Stimulated activated CD4-positive, alpha-beta T cell treated with anti-CD3 and anti-CD28 coated beads, TNF-alpha, amount 100 ng/mL, for 24 hours (primary cell): Measurements from ENCODE around the gene CERK.
A peak's percentile ranks its signal among the peaks of the same experiment; 100 is the strongest.

Experiments used
- DNase-seq, 3 experiments: peaks; one replicate each; pipeline ENCODE4 v3.0.0-alpha.2; 2020; ENCODE audit warnings: low read depth in 3 of 3

CERK gene

DNA sequence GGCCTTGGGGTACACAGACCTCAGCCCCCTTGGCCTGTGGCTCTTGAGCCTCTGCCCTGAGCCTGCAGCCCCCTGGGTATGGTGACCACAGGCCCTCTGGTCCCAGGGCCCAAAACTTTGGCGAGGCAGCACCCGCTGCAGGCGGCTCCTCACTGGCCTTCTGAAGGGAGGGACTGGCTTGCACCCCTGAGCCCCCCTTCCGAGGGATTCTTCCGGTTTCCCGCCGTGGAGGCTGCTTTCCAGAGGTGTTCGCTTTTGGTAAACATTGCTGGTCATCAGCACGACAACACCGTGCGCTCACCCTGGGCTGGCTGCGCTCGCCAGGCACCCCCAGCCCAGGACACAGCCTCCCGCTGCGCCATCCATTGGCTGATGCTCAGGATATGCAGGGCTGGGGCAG is 75.8 kb downstream of the CERK start:
- no peak for DNase-seq

DNA sequence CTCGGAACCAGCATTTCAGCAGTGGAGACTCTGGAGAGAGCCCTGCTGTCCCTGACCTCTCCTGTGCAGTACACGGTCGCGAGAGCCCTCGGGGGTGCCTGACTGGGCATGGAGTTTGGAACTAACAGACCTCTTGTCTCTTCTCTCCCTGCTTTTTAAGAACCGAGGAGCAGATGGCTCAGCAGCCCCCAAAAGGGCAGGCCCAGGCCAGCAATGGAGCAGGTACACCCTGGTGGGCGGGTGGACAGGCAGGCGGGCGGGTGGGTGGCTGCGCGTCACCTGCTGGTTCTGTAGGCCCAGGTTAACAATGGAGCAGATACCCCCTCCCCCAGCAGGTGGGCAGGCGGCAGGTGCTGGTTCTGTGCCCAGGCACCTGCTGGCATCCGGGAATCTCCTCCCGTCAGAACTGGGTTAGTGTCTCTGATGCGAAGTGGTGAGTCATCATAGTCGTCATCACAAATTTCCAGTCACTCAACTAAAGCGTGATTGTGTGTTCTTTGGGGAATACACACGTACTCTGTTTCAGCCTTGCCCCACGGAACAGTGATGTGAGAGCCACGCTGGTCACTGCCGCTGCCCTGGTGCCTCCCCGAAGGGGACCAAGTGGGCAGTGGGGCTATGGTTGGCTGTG is 76.7 kb downstream of the CERK start:
- peak in 2 of 3 experiments; percentile 37 to 43 for DNase-seq

- DNase-seq = no peak
Measured at GRCh38 chr22:46660604-46661201, 77.3 kb downstream of the CERK start.

DNA sequence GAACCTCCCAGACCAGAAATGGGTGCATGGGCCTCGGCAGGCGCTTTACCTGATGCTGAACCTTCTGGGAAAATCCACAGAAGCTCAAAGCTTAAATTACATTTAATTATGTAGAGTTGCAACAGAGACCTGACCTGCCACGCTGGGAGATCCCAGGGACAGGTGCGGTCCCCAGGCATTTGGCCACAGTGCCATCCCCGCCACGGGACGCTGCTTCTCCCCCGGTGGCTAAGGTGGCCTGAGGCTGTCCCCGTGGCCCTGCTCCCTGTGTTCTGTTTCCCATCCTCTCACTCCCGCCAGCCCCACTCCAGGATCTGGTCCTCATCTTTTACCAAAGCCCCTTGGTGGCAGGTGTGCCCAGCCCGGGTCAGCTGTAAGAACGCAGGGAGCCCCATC is 78.3 kb downstream of the CERK start:
- no peak for DNase-seq

DNA sequence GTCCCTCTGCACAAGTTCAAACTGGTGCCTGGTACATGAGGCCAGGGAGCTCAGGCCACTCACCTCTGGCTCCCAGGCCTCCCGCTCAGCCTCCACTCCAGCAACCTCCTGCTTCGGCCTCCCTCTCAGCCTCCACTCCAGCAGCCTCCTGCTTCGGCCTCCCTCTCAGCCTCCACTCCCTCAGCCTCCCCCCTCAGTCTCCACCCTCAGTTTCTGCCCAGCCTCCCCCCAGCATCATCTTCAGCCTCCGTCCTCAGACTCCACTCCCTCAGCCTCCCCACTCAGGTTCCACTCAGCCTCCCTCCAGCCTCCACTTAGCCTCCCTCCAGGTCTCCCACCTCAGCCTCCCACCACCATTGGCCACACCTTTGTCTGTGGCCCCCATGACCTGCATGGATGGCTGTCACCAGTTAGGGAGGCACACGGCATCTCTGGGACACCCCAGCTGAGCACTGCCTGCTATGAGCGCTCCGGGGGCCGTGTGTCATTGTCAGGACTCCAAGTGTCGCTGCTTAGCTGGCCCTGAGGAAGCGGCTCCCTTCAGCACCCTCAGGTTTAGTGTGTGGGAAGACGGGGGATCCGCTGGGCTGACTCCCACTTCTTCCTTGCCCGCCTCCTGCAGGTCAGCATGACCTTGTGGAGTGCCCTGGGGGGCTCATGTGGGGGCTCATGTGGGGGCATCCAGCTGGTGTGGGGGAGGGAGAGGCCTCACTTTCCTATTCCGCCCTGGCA is 78.8 kb downstream of the CERK start:
- DNase-seq = no peak

DNA sequence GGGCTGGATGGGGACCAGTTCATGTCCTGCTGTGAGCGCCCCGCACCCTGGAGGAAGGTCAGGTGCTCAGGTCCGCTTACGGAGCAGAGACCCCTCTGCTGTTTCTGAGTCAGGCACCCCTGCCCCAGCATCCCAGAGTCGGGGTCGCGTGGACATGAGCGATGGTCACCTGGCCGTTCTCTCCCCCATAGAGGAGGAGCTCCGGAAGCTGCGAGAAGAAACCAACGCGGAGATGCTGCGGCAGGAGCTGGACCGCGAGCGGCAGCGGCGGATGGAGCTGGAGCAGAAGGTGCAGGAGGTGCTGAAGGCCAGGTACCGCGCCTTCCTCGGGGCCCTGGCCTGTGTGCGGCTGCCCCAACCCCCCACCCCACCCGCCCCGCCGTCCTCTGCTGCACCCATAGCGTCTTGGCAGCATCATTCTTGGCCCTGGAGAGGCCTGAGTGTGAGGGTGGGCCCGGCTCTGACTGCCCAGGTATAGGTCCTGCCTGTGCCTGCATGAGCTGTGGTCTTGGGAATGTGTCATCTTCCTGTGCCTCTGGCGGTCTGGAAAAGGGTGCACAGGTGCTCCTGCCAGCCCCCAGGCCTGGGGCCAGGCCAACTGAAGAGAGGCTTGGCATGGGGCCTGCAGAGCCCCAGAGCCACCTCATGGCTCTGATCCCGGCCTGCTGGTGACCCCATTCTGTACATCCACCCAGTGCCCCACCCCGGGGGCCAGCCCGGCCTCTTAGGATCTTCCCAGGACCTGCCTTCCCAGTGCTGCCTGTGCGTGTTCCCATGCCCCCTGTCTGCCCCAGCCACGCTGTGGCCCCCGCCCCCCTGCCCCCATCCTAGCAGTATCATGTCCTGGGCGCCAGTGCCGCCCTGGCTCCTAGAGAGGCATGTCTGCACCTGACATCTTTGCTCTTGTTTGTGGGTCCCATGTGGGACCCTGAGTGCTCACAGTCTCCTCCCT is 79.8 kb downstream of the CERK start:
- no peak for DNase-seq

- no peak for DNase-seq
Measured at GRCh38 chr22:46657655-46657953, 80.4 kb downstream of the CERK start.

- DNase-seq = no peak
Measured at GRCh38 chr22:46656856-46657654, 81.0 kb downstream of the CERK start.

GRCh38 chr22:46655861-46656608 is 82.0 kb downstream of the CERK start:
- no peak for DNase-seq

GRCh38 chr22:46654927-46655595 is 83.0 kb downstream of the CERK start:
- DNase-seq = no peak

DNA sequence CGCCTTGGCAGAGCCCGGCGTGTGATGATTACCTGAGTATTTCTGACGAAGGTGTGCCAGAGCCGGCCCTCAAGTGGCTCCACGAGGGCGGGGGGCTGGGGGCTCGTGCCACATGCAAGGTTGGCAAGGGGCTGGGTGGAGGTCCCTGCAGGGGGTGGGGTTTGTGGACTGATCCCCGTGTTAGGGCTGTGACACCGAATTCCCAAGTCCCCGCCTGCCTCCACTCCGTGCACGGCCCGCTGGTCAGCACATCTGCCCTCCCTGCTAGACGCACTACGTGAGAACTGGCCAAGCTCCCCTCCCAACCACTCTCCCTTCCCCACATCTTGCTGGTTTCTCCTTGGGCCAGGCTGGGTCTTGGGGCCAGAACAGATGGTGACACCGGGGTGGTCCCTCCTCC is 83.6 kb downstream of the CERK start:
- DNase-seq = no peak

GRCh38 chr22:46653596-46653995 is 84.5 kb downstream of the CERK start:
- peak in 1 of 3 experiments; percentile 55 for DNase-seq

- DNase-seq = no peak
Measured at GRCh38 chr22:46652847-46653331, 85.2 kb downstream of the CERK start.

DNA sequence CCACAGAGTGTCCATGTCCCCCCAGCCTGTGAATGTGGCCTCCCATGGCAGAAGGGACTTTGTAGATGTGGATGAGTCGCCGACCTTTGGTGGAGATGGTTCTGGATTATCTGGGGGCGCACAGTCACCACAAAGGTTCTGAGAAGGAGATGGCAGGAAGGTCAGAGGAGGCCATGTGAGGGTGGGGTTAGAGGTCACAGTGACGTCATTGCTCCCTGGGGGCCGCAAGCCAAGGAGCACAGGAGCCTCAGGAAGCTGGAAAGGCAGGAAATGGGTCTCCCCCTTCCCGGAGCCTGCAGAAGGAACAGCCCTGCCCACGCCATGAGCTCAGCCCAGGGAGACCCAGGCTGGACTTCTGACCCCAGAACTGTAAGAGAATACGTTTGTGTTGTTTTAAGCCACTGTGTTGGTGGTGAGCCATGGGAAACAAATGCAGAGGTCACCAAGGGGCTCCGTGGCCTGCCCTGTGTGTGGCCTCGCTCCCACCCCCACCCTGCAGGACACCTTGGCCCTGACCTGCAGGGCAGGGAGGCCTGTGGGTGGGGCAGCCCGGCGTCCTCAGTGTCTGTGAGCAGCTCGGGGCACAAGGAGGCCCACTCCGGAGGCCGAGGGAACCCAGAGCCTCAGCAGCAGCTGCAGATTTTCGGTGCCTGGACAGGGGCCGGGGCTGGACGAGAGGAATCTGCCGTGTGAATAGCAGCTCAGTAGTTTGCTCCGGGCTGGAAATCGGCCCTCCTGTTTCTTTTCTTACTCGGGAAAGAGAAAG is 85.8 kb downstream of the CERK start:
- DNase-seq = no peak

DNA sequence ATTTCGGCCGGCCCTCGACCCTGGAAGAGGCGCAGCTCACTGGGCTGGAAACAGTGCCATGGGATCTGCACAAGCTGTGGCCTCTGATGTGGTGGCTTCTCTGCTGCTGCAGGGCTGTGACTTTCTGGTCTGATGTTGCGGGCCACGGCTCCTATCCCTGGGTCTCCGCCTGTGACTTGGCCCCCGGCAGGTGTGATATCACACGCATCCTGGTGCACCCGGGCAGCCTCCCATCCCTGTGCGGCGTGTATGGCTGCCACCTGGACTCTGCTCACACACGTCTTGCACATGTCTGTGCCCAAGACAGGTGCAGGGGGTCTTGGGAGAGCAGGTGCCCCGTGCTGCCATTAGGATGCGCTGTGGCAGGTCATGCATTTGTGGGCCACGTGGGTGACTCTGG is 86.7 kb downstream of the CERK start:
- DNase-seq = no peak

DNA sequence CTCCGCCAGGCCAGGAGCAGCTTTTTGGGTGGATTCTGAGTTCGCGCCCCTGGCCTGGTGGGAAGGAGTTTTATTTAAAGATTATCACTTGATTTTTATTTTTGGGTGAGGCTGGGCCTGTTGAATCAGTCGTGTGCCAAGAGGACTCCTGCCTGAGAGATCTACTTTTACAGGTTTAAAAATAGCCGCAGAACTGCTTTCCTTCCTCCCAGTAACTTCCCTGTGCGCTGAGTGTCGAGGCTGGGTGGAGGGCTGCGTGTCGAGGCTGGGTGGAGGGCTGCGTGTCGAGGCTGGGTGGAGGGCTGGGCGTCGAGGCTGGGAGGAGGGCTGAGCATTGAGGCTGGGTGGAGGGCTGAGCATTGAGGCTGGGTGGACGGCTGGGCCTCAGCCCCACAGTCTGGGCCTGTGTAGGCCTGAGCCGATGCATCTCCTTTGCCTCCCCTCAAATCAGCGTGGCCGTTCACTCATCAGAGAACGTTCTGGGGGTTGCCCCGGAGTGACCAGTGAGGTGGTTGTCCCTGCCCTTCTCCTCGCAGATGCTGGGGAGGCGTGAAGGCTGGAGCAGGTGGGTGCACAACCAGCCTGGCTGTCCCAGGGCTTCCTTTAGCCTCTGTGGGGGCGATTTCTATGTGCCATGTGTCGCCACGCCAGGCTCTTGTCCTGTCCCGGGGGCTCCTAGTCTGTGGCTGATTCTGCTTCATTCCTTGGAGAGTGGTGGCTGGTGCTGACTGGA is 87.8 kb downstream of the CERK start:
- DNase-seq = no peak

DNA sequence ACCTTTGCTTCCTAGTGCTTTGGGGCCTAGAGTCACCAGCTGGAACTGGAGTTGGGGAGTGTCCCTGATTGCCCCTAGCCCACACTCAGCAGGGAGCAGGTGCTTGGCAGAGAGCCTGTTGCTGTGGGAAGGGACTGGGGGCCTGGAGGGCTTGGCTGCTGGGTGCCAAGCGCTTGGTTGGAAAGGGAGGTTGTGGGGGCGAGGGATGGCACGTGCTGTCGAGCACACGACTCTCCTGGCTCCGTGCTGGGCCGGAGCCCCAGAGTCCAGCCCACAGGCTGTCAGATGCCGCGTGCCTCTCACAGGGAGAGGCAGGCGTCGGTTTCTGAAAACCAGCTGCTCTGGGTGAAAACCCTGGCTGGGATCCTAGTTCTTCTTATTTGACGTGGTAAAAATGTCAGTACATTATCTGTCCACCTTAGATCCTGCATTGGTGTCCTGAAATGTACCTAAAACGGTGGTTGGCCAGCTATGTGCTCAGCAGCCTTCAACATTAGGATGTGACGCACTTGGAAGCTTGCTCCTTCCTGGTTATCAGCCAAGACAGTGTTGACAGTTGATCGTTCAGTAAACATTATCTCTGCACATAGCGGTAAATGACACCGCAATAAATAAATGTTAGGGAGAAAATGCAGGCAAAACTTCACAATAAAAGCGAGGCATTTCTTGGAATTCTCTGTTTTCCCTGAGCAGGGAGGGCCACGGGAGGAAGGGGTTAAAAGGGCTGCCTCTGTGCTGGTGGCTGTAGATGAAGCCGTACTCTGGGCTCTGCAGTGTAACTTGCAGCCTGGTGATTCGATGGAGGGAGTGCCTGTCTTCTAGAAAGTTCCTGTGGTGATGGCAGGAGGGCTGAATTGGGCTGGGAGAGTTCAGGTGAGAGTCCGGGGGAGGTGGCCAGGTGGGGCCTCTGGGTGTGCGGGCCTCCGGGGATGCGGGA is 88.6 kb downstream of the CERK start:
- DNase-seq = no peak
